ENCODE data around the gene RALGAPA2.

RALGAPA2 gene

DNA sequence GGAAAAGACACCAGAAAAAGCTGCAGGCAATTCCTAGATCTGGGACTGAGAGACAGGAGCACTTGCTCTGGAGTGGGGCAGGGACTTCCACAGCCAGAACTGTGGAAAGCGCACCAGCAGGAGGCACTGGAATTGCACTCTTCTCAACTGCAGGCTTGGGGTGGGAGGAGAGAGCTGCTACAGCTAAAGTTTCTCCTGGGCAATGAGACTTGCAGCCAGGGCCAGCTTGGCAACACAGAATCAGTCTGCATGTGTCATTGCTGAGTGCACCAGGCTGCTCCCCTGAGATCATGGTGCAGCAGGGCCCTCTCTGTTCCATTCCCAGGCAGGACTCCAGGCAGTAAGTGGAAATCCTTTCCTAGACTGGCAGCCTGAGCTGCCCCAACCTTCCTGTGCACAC is 198.7 kb downstream of the RALGAPA2 start:
- TF ChIP-seq, protein P1, sequence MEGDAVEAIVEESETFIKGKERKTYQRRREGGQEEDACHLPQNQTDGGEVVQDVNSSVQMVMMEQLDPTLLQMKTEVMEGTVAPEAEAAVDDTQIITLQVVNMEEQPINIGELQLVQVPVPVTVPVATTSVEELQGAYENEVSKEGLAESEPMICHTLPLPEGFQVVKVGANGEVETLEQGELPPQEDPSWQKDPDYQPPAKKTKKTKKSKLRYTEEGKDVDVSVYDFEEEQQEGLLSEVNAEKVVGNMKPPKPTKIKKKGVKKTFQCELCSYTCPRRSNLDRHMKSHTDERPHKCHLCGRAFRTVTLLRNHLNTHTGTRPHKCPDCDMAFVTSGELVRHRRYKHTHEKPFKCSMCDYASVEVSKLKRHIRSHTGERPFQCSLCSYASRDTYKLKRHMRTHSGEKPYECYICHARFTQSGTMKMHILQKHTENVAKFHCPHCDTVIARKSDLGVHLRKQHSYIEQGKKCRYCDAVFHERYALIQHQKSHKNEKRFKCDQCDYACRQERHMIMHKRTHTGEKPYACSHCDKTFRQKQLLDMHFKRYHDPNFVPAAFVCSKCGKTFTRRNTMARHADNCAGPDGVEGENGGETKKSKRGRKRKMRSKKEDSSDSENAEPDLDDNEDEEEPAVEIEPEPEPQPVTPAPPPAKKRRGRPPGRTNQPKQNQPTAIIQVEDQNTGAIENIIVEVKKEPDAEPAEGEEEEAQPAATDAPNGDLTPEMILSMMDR (IDR thresholded peaks at IDR 0.05; ENCODE audit: low read depth, low read length), result no peak
- DNase-seq (ENCODE audit: low read depth, low spot score), result no peak
- in situ Hi-C loops (cut with HindIII; ENCODE audit: low sequenced_read_pairs), result no loop called here
- no peak overlapping the region for H3K4me3 ChIP-seq (ENCODE audit: low read depth, low read length)

DNA sequence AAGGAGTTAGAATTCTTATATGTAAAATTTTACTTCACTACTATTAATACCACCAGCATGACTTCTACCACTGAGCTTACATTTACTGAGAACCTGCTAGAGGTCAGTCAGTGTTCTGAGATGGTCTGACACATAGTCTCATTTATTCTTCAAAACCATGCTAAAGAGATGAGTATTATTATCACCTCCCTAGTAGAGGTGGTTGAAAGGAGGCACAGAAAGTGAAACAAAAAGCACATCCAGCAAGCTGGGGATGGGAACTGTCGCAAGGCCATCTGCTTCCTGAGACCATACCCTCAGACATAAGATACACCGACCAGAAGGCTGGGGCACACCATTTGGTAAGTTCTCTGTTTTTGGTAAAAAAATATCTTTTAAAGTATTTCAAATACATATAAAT is 206.9 kb downstream of the RALGAPA2 start:
- TF ChIP-seq, protein P1 (IDR thresholded peaks at IDR 0.05; ENCODE audit: low read depth, low read length), result no peak
- no peak overlapping the region for H3K4me3 ChIP-seq (ENCODE audit: low read depth, low read length)
- DNase-seq (ENCODE audit: low read depth, low spot score), result no peak
- in situ Hi-C loops (cut with HindIII; ENCODE audit: low sequenced_read_pairs), result no loop called here

DNA sequence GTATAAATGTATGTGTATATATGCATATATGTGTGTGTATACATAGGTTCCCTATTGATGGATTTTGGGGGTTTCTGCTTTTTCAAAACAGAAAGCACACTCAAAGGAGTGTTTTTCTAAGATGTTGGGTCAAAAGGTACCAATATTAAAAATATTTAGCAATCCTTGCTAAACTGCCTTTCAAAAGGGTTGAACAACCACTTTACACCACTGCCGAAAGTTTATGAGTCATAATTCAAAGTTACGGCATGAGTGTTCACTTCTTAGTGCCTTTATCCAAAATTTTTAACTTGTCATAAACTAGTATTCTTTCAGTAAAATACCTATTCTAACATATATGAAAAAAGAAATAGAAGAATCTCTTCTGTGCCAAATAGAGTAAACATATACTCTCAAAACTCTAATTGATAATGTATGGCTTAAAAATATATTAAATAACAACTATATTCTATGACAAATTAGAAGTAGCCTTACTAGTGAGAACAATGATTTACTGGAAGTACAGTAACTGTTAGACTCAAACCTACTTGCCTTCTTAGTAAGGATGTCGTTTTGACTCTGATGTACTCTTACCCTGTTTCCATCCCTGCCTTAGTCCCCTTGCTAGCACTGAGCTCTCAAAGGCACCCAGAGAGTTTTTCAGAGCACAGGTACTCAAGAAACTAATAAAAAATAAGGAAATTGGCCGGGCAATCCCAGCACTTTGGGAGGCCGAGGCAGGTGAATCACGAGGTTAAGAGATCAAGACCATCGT is 208.5 kb downstream of the RALGAPA2 start:
- DNase-seq (ENCODE audit: low read depth, low spot score), result no peak

DNA sequence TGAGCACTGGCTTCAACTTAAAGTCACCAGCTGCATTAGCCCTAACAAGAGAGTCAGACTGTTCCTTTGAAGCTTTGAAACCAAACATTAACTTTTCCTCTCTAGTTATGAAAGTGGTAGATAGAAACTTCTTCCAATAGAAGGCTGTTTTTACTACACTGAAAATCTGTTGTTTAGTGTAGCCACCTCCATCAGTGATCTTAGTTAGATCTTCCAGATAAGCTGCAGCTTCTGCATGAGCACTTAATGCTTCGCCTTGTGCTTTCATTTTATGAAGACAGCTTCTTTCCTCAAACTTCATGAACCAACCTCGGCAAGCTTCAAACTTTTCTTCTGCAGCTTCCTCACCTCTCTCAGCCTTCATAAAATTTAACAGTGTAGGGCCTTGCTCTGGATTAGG is 211.3 kb downstream of the RALGAPA2 start:
- no peak for DNase-seq (ENCODE audit: low read depth, low spot score)
- no peak overlapping the region for H3K4me3 ChIP-seq (ENCODE audit: low read depth, low read length)
- TF ChIP-seq, protein P1 (IDR thresholded peaks at IDR 0.05; ENCODE audit: low read depth, low read length), result no peak
- in situ Hi-C loops (cut with HindIII; ENCODE audit: low sequenced_read_pairs), result no loop called here

More for the DNA sequence above, 208.5 kb downstream of the RALGAPA2 start:
- in situ Hi-C loops (cut with HindIII; ENCODE audit: low sequenced_read_pairs), result no loop called here
- H3K4me3 ChIP-seq (ENCODE audit: low read depth, low read length), result no peak overlapping the region
- TF ChIP-seq, protein P1 (IDR thresholded peaks at IDR 0.05; ENCODE audit: low read depth, low read length), result no peak

DNA sequence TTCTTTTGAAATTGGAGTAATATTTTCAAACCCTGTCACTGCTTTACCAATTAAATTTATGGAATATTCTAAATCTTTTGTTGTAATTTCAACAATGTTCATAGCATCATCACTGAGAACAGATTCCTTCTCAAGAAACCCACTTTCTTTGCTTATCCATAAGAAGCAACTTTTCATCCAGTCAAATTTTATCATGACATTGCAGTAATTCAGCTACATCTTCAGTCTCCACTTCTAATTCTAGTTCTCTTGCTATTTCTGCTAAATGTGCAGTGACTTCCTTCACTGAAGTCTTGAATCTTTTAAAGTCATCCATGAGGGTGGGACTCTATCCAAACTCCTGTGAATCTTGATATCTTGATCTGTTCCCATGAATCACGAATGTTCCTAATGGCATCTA is 212.1 kb downstream of the RALGAPA2 start:
- in situ Hi-C loops (cut with HindIII; ENCODE audit: low sequenced_read_pairs), result no loop called here
- no peak for DNase-seq (ENCODE audit: low read depth, low spot score)
- TF ChIP-seq, protein P1 (IDR thresholded peaks at IDR 0.05; ENCODE audit: low read depth, low read length), result no peak
- H3K4me3 ChIP-seq (ENCODE audit: low read depth, low read length), result no peak overlapping the region

DNA sequence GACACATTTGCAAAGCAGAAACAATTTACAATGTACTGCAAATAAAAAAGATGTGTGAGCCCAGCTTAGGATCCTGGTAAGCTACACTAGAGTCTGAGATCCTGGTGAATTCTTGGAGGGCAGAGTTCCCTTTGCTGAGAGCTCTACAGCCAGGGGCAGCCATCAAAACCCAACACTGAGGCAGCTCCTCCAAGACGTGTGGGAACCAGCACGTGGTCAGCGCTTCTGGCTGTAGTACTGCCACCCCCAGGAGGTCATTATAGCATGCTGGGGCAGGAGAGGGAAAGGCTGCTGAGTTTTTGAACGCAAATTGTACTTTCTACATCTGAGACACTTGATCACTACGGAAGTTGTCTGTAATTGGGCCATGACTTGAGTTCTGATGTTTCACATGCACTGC is 213.0 kb downstream of the RALGAPA2 start:
- H3K4me3 ChIP-seq (ENCODE audit: low read depth, low read length), result no peak overlapping the region
- DNase-seq (ENCODE audit: low read depth, low spot score), result no peak
- TF ChIP-seq, protein P1 (IDR thresholded peaks at IDR 0.05; ENCODE audit: low read depth, low read length), result no peak
- in situ Hi-C loops (cut with HindIII; ENCODE audit: low sequenced_read_pairs), result no loop called here

Measured in astrocyte of the spinal cord (primary cell).